ENCODE measurements around the gene TPM4. TPM values are rescaled to one million over a fixed set of nuclear protein-coding genes. Genes with fewer than 3 reads are reported as not detected.

TPM4 gene
- total RNA-seq, 6 experiments from 2014 or later, result 973 to 1,332 (median 1,247) TPM

- TF ChIP-seq CTCF (IDR thresholded peaks at IDR 0.05), result no peak
- no peaks in the 10 kb centered on the region for H3K36me3 Mint-ChIP-seq (ENCODE audit: low read depth)
- DNase-seq, result no peak
- H3K27ac Mint-ChIP-seq, result peak overlapping the region; percentile 52; the same call in 1 of the 2 replicates
- no peaks in the 10 kb centered on the region; the same call in 1 of the 2 replicates for H3K27me3 Mint-ChIP-seq (ENCODE audit: insufficient read depth)
- H3K9me3 Mint-ChIP-seq, result no peaks in the 10 kb centered on the region
- H3K4me1 Mint-ChIP-seq (ENCODE audit: low read depth), result peaks cover 28% of the 10 kb centered on the region
- peak overlapping the region; percentile 64; the same call in 1 of the 2 replicates for H3K4me3 Mint-ChIP-seq
Measured at GRCh38 chr19:16041991-16042386, 34.3 kb upstream of the TPM4 start.

GRCh38 chr19:16042533-16043085 is 33.7 kb upstream of the TPM4 start:
- H3K9me3 Mint-ChIP-seq, result no peaks in the 10 kb centered on the region
- DNase-seq, result no peak
- no peak overlapping the region for H3K4me3 Mint-ChIP-seq
- peaks cover 28% of the 10 kb centered on the region for H3K4me1 Mint-ChIP-seq (ENCODE audit: low read depth)
- H3K36me3 Mint-ChIP-seq (ENCODE audit: low read depth), result no peaks in the 10 kb centered on the region
- no peak overlapping the region for H3K27ac Mint-ChIP-seq
- H3K27me3 Mint-ChIP-seq (ENCODE audit: insufficient read depth), result no peaks in the 10 kb centered on the region; the same call in none of the 2 replicates
- TF ChIP-seq CTCF (IDR thresholded peaks at IDR 0.05), result no peak

GRCh38 chr19:16043156-16043757 is 33.0 kb upstream of the TPM4 start:
- Mint-ChIP-seq H3K9me3 (no peaks in the 10 kb centered on the region), H3K4me1 (ENCODE audit: low read depth) (peaks cover 28% of the 10 kb centered on the region), H3K36me3 (ENCODE audit: low read depth) (no peaks in the 10 kb centered on the region), H3K27ac (no peak overlapping the region), H3K27me3 (ENCODE audit: insufficient read depth) (peaks cover 2% of the 10 kb centered on the region), H3K4me3 (no peak overlapping the region)
- no peak for DNase-seq
- TF ChIP-seq CTCF (IDR thresholded peaks at IDR 0.05), result no peak

GRCh38 chr19:16044746-16045145 is 31.5 kb upstream of the TPM4 start:
- DNase-seq, result no peak
- peaks cover 4% of the 10 kb centered on the region for H3K27me3 Mint-ChIP-seq (ENCODE audit: insufficient read depth)
- TF ChIP-seq CTCF (IDR thresholded peaks at IDR 0.05), result no peak
- no peaks in the 10 kb centered on the region for H3K9me3 Mint-ChIP-seq
- no peaks in the 10 kb centered on the region for H3K36me3 Mint-ChIP-seq (ENCODE audit: low read depth)
- H3K27ac Mint-ChIP-seq, result no peak overlapping the region
- H3K4me1 Mint-ChIP-seq (ENCODE audit: low read depth), result peaks cover 28% of the 10 kb centered on the region
- no peak overlapping the region for H3K4me3 Mint-ChIP-seq

GRCh38 chr19:16045171-16045570 is 31.1 kb upstream of the TPM4 start:
- Mint-ChIP-seq H3K27ac (no peak overlapping the region), H3K36me3 (ENCODE audit: low read depth) (no peaks in the 10 kb centered on the region), H3K27me3 (ENCODE audit: insufficient read depth) (peaks cover 4% of the 10 kb centered on the region)

More at GRCh38 chr19:16045171-16045570, 31.1 kb upstream of the TPM4 start:
- Mint-ChIP-seq H3K4me3 (no peak overlapping the region), H3K9me3 (no peaks in the 10 kb centered on the region), H3K4me1 (ENCODE audit: low read depth) (peaks cover 26% of the 10 kb centered on the region)
- DNase-seq, result no peak
- TF ChIP-seq CTCF (IDR thresholded peaks at IDR 0.05), result no peak
